HUDEP-2 (cell line): Measurements from ENCODE around the gene CFL2.
A peak's percentile ranks its signal among the peaks of the same experiment; 100 is the strongest.
"Not testable (repeated sequence)": the region's sequence is repeated elsewhere in the genome, so short reads cannot be mapped to it uniquely, and the experiment has no call there.

Experiments
- DNase-seq, 76 experiments: peaks; one replicate each; lab custom pipeline; 2025; ENCODE audit not compliant: unreplicated experiment in 76 of 76; lab: John Stamatoyannopoulos, UW

Gene CFL2

GRCh38 chr14:34714320-34715126, at the start of gene CFL2:
Gene CFL2 (minus strand): TSS chr14:34714593. CDS start chr14:34714540, 53 bp downstream.
- peak in 68 of 76 experiments; percentile 14 to 82 (median 66) for DNase-seq

GRCh38 chr14:34755215-34755614, 40.8 kb upstream of the CFL2 start:
- no peak for DNase-seq

GRCh38 chr14:34754687-34755086, 40.3 kb upstream of the CFL2 start:
- no peak for DNase-seq

- DNase-seq, result no peak
Measured at GRCh38 chr14:34750670-34751069, 36.3 kb upstream of the CFL2 start.

- DNase-seq, result peak in 1 of 76 experiments; percentile 5
Measured at GRCh38 chr14:34750233-34750632, 35.8 kb upstream of the CFL2 start.

GRCh38 chr14:34749408-34749807, 35.0 kb upstream of the CFL2 start:
- DNase-seq, result peak in 1 of 76 experiments; percentile 3

- no peak for DNase-seq
Measured at GRCh38 chr14:34742270-34743115, 28.1 kb upstream of the CFL2 start.

GRCh38 chr14:34741840-34742239, 27.4 kb upstream of the CFL2 start:
- DNase-seq, result no peak

- not testable (repeated sequence) for DNase-seq
Measured at GRCh38 chr14:34740139-34740538, 25.7 kb upstream of the CFL2 start.

- not testable (repeated sequence) for DNase-seq
Measured at GRCh38 chr14:34737079-34737478, 22.7 kb upstream of the CFL2 start.

GRCh38 chr14:34733245-34733644, 18.9 kb upstream of the CFL2 start:
- no peak for DNase-seq

- DNase-seq, result no peak
Measured at GRCh38 chr14:34732802-34733201, 18.4 kb upstream of the CFL2 start.

GRCh38 chr14:34723867-34724266, 9.5 kb upstream of the CFL2 start:
- DNase-seq, result no peak

- peak in 32 of 76 experiments; percentile 1 to 52 (median 24) for DNase-seq
Measured at GRCh38 chr14:34722723-34723545, 8.5 kb upstream of the CFL2 start.

GRCh38 chr14:34721129-34721528, 6.7 kb upstream of the CFL2 start:
- DNase-seq, result no peak

GRCh38 chr14:34718750-34719304, 4.4 kb upstream of the CFL2 start:
- DNase-seq, result no peak

GRCh38 chr14:34715127-34715863, 902 bp upstream of the CFL2 start:
- no peak for DNase-seq

- peak in 6 of 76 experiments; percentile 1 to 32 (median 8) for DNase-seq
Measured at GRCh38 chr14:34713681-34714319, 593 bp downstream of the CFL2 start.

GRCh38 chr14:34713122-34713680, 1.2 kb downstream of the CFL2 start:
- no peak for DNase-seq
